Right lobe of liver (tissue), 4 donors: ENCODE data around the gene SPTBN1.

Source experiments
- POLR2A ChIP-seq: fragments of 450-650 bp; IDR thresholded peaks from one replicate; pipeline ENCODE4 v1.6.1; 2017; ENCODE audit warnings: antibody characterized with exemption, mild to moderate bottlenecking
- TF ChIP-seq, protein P1 (sequence below), 4 donors: fragments of 200-600 bp in 3 of 4; fragments of 450-650 bp in 1 of 4; IDR thresholded peaks; one replicate each; pipeline versions ENCODE4 v1.5.1 to v1.8.0; 2016 to 2022; ENCODE audit warnings: antibody characterized with exemption in 4 of 4, mild to moderate bottlenecking in 2 of 4
- donor health status: DM: no; HTN: no; CAD: no.
- donor health status: DM: no; HTN: no; CAD: no.
- donor health status: DM: no; HTN: yes; CAD: no.

DNA sequence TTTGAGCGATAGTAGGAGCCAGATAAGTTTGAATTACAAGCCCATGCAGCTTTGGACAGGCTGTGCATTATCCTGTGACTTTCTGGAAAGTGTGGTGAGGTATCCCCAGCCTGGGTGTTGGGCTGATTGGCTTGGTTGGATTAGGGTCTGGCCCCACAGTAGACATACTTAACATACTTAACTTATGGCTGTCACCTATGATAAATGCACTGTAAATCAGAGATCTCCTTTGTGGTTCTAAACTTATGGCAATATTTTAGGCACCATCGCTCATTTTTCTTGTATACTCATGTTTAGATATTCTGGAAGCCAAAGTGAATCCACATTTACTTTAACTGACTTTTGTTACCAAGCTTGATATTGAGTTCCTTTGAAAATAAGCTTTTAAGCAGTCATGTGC, 54.8 kb downstream of the SPTBN1 start:
- TF ChIP-seq, protein P1, sequence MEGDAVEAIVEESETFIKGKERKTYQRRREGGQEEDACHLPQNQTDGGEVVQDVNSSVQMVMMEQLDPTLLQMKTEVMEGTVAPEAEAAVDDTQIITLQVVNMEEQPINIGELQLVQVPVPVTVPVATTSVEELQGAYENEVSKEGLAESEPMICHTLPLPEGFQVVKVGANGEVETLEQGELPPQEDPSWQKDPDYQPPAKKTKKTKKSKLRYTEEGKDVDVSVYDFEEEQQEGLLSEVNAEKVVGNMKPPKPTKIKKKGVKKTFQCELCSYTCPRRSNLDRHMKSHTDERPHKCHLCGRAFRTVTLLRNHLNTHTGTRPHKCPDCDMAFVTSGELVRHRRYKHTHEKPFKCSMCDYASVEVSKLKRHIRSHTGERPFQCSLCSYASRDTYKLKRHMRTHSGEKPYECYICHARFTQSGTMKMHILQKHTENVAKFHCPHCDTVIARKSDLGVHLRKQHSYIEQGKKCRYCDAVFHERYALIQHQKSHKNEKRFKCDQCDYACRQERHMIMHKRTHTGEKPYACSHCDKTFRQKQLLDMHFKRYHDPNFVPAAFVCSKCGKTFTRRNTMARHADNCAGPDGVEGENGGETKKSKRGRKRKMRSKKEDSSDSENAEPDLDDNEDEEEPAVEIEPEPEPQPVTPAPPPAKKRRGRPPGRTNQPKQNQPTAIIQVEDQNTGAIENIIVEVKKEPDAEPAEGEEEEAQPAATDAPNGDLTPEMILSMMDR (IDR thresholded peaks at IDR 0.05): no peak
- TF ChIP-seq POLR2A: no peak
